GM12878 (cell line): ENCODE data around the gene MXD1. TPM values are rescaled to one million over a fixed set of nuclear protein-coding genes. Genes with fewer than 3 reads are reported as not detected.

ENCODE experiments used
- ATAC-seq: fragments of 200-7000 bp; cut with Tn5 transposase; 3 replicates; pipeline ENCODE4 v1.9.1; 2020; ENCODE audit warnings: mild to moderate bottlenecking, moderate library complexity
- BruUV-seq: library from RNA; stranded (reverse); fragments of 400-500 nt; replicated peaks from 2 replicates; lab custom pipeline; 2021; lab: Mats Ljungman, UMichigan
- CTCF ChIA-PET: fragments of 300-600 bp; sonication (Branson Sonifier 250); formaldehyde crosslinking; extraction: SDS; loops from one replicate; lab custom pipeline; 2021; ENCODE audit warnings: inconsistent platforms; lab: Yijun Ruan, JAX
- POLR2A ChIA-PET: fragments of 350-600 bp; formaldehyde crosslinking; extraction: SDS; loops from one replicate; lab custom pipeline; 2021; ENCODE audit warnings: inconsistent platforms; lab: Charles Lee
- RAD21 ChIA-PET: fragments of 300-600 bp; sonication (Branson Sonifier 250); formaldehyde crosslinking; loops from one replicate; lab custom pipeline; 2023; ENCODE audit warnings: antibody characterized with exemption; ENCODE audit not compliant: unreplicated experiment; lab: Charles Lee
- SMC1A ChIA-PET: fragments of 300-600 bp; sonication (Branson Sonifier 250); formaldehyde crosslinking; loops from one replicate; lab custom pipeline; 2023; ENCODE audit not compliant: unreplicated experiment, uncharacterized antibody; lab: Charles Lee
- DNase-seq: peaks from one replicate; pipeline ENCODE4 v3.0.0-alpha.2; 2011; ENCODE audit warnings: low read depth, low spot score
- FAIRE-seq: peaks from 3 replicates; lab custom pipeline; 2011; peaks lifted over from hg19 to GRCh38; lab: Jason Lieb, UNC
- H2AFZ ChIP-seq: 2 replicates; pipeline ENCODE4 v1.6.0; 2011; ENCODE audit warnings: low read depth, low read length, control low read depth; ENCODE audit not compliant: control insufficient read depth
- H3K27ac ChIP-seq: 2 replicates; pipeline ENCODE4 v1.5.1; 2011; ENCODE audit warnings: control low read depth; ENCODE audit not compliant: control insufficient read depth, insufficient read depth
- H3K27me3 ChIP-seq, 2 experiments: replicated peaks in 1 of 2; 2 replicates each; pipeline versions ENCODE4 v1.6.0 to v1.6.1; 2011; ENCODE audit warnings: low read length in 1 of 2; ENCODE audit not compliant: control insufficient read depth in 2 of 2, insufficient read depth in 2 of 2
- H3K36me3 ChIP-seq, 2 experiments: 2 replicates each; pipeline ENCODE4 v1.5.1; 2011; ENCODE audit warnings: low read length in 1 of 2; ENCODE audit not compliant: control insufficient read depth in 2 of 2, insufficient read depth in 2 of 2
- H3K4me1 ChIP-seq: 2 replicates; pipeline ENCODE4 v1.6.1; 2011; ENCODE audit warnings: mild to moderate bottlenecking, low read length, moderate library complexity, mixed read lengths; ENCODE audit not compliant: control insufficient read depth, insufficient read depth
- H3K4me2 ChIP-seq: 2 replicates; pipeline ENCODE4 v1.6.0; 2011; ENCODE audit warnings: control low read depth; ENCODE audit not compliant: control insufficient read depth, insufficient read depth
- H3K4me3 ChIP-seq: fragments of 200-600 bp; sonication (generic); 2 replicates; pipeline ENCODE4 v1.5.1; 2016
- H3K79me2 ChIP-seq: 2 replicates; pipeline ENCODE4 v1.6.0; 2011; ENCODE audit warnings: low read length; ENCODE audit not compliant: control insufficient read depth, insufficient read depth
- H3K9ac ChIP-seq: 2 replicates; pipeline ENCODE4 v1.8.0; 2011; ENCODE audit warnings: low read length, control low read depth, mixed read lengths; ENCODE audit not compliant: control insufficient read depth, insufficient read depth
- H3K9me3 ChIP-seq: replicated peaks from 3 replicates; pipeline ENCODE4 v1.5.1; 2011; ENCODE audit warnings: mild to moderate bottlenecking, low read length; ENCODE audit not compliant: control insufficient read depth, insufficient read depth
- H4K20me1 ChIP-seq: 2 replicates; pipeline ENCODE4 v1.6.0; 2011; ENCODE audit not compliant: control insufficient read depth, insufficient read depth
- ATF7 ChIP-seq: fragments of 450-650 bp; IDR thresholded peaks from 2 replicates; pipeline ENCODE4 v1.6.1; 2016; ENCODE audit warnings: low read depth, mild to moderate bottlenecking
- BCL3 ChIP-seq: IDR thresholded peaks from 2 replicates; pipeline ENCODE4 v1.6.1; 2011; ENCODE audit warnings: borderline replicate concordance, low read depth, mild to moderate bottlenecking, moderate library complexity, low read length; ENCODE audit not compliant: insufficient read depth, poor library complexity, severe bottlenecking
- DPF2 ChIP-seq: fragments of 450-650 bp; IDR thresholded peaks from 2 replicates; pipeline ENCODE4 v1.6.1; 2017; ENCODE audit warnings: mild to moderate bottlenecking
- GABPA ChIP-seq: IDR thresholded peaks from 2 replicates; pipeline ENCODE4 v1.6.1; 2014; ENCODE audit warnings: antibody characterized with exemption, low read depth, mild to moderate bottlenecking, inconsistent platforms
- HDAC2 ChIP-seq: fragments of 200-600 bp; sonication (generic); IDR thresholded peaks from 2 replicates; pipeline ENCODE4 v1.6.1; 2017
- IKZF1 ChIP-seq: fragments of 450-650 bp; conservative IDR thresholded peaks from 2 replicates; pipeline ENCODE4 v1.6.1; 2017; ENCODE audit warnings: antibody characterized with exemption, mild to moderate bottlenecking
- IKZF2 ChIP-seq, 2 experiments: fragments of 450-650 bp; IDR thresholded peaks; 2 replicates each; pipeline ENCODE4 v1.6.1; 2017; ENCODE audit warnings: mild to moderate bottlenecking in 2 of 2, moderate library complexity in 2 of 2
- JUNB ChIP-seq: IDR thresholded peaks from 2 replicates; pipeline ENCODE4 v1.6.1; 2016; ENCODE audit warnings: antibody characterized with exemption, mild to moderate bottlenecking
- LARP7 ChIP-seq: fragments of 450-650 bp; IDR thresholded peaks from 2 replicates; pipeline ENCODE4 v1.6.1; 2017; ENCODE audit warnings: mild to moderate bottlenecking
- MLLT1 ChIP-seq: fragments of 450-650 bp; IDR thresholded peaks from 2 replicates; pipeline ENCODE4 v1.6.1; 2016; ENCODE audit warnings: mild to moderate bottlenecking
- NR2C1 ChIP-seq: fragments of 450-650 bp; IDR thresholded peaks from 2 replicates; pipeline ENCODE4 v1.6.1; 2017; ENCODE audit warnings: antibody characterized with exemption, mild to moderate bottlenecking, moderate library complexity
- PKNOX1 ChIP-seq: fragments of 450-650 bp; IDR thresholded peaks from 2 replicates; pipeline ENCODE4 v1.6.1; 2016; ENCODE audit warnings: mild to moderate bottlenecking
- RELB ChIP-seq: fragments of 450-650 bp; IDR thresholded peaks from 2 replicates; pipeline ENCODE4 v1.6.1; 2017; ENCODE audit warnings: low read depth, mild to moderate bottlenecking, moderate library complexity
- SPI1 ChIP-seq: IDR thresholded peaks from 2 replicates; pipeline ENCODE4 v1.6.1; 2011; ENCODE audit warnings: low read depth, mild to moderate bottlenecking, low read length, moderate library complexity, borderline replicate concordance; ENCODE audit not compliant: insufficient read depth
- ZNF274 ChIP-seq: IDR thresholded peaks from one replicate; pipeline ENCODE4 v1.8.0; 2011; ENCODE audit not compliant: insufficient read length, insufficient read depth
- WGBS: methylation state at CpG from one replicate; pipeline ENCODE4 v1.1.6; 2016; ENCODE audit warnings: low lambda C conversion rate; ENCODE audit not compliant: insufficient replicate concordance, insufficient coverage; ENCODE audit errors: missing lambda C conversion rate; 5-methylcytosine and 5-hydroxymethylcytosine counted together
- in situ Hi-C: fragments of 300-500 bp; cut with MboI; formaldehyde crosslinking; loops from 9 replicates; pipeline ENCODE4 v1.14.3; 2018; ENCODE audit warnings: mixed read lengths
- intact Hi-C: fragments of 100-400 bp; cut with micrococcal nuclease; formaldehyde crosslinking; loops from one replicate; pipeline ENCODE4 v1.14.2; 2022; ENCODE audit not compliant: unreplicated experiment
- polyA plus RNA-seq, 11 experiments: library from polyadenylated mRNA; depleted of rRNA in 4 of 11; unstranded in 6 of 11; stranded (reverse) in 5 of 11; fragments of >200 nt; fragmentation: Nextera tagmentation in 4 of 11; fragmentation: Illumina TruSeq in 1 of 11; extraction: Ambion mirVana in 4 of 11; extraction: Trizol in 1 of 11; gene quantifications; 1 replicate in 1 of 11; 2 replicates in 10 of 11; pipeline versions ENCODE4 v1.2.1 to v1.2.3, GENCODE V29; 2011 to 2016; ENCODE audit warnings: inconsistent platforms in 2 of 11, missing spikeins in 2 of 11, low read depth in 1 of 11
- total RNA-seq, 4 experiments: library from RNA; depleted of rRNA in 3 of 4; stranded (reverse); fragments of >200 nt in 3 of 4; fragmentation: Illumina TruSeq in 1 of 4; extraction: Trizol in 1 of 4; gene quantifications; 2 replicates each; pipeline versions ENCODE4 v1.2.1 to v1.2.3, GENCODE V29; 2013 to 2021

MXD1 gene
- total and polyA plus RNA-seq, 10 of the 15 experiments (the other 5 are each of a cell fraction or from before 2014, with no cell fraction given), result 2.2 to 10.2 (median 3.3) TPM

- WGBS, result 34% methylated on average over 13 of the region's 13 CpGs
- FAIRE-seq (peak; percentile 80), ATAC-seq (peak; percentile 95), DNase-seq (peak; percentile 30)
- Histone ChIP-seq H3K4me2 (peak overlapping the region; percentile 4; the same call in 1 of the 2 replicates), H4K20me1 (no peaks in the 10 kb centered on the region), H3K27me3 (no peaks in the 10 kb centered on the region), H2AFZ (peak overlapping the region; percentile 49), H3K79me2 (no peaks in the 10 kb centered on the region), H3K9me3 (no peaks in the 10 kb centered on the region), H3K36me3 (0 out of 4 replicates have a peak, but pooled peaks cover 0 to 4% of the 10 kb centered on the region in 2 experiments), H3K4me1 (peaks cover 13% of the 10 kb centered on the region), H3K9ac (no peak overlapping the region; the same call in 1 of the 2 replicates), H3K4me3 (no peak overlapping the region), H3K27ac (peak overlapping the region; percentile 9; the same call in 1 of the 2 replicates)
- ChIA-PET RAD21 (interaction anchor here (1.0 to 1.2 kb wide), 3 partner anchors 32 to 122 kb away, joined by 3 to 4 read pairs (median 4); no protein-coding TSS in a partner anchor), CTCF (interaction anchor here (0.8 kb wide), 1 partner anchor 91 kb away, joined by 3 read pairs; no protein-coding TSS in a partner anchor), SMC1A (interaction anchor here (0.9 to 1.7 kb wide), 4 partner anchors 8 to 125 kb away, joined by 3 to 8 read pairs (median 3); no protein-coding TSS in a partner anchor), POLR2A (interaction anchor here (1.3 kb wide), 1 partner anchor 13 kb away, joined by 3 read pairs; no protein-coding TSS in a partner anchor)
- in situ Hi-C loops (no loop called here), intact Hi-C loops (no loop called here)
- BruUV-seq, result no TSS peak
- peak; percentile 64; the same call in 1 of the 2 replicates for TF ChIP-seq SPI1
- 0 out of 2 replicates have a peak, but pooled peaks have one; percentile 22 for TF ChIP-seq JUNB
- 0 out of 2 replicates have a peak, but pooled peaks have one; percentile 22 for TF ChIP-seq RELB
- TF ChIP-seq MLLT1, result peak; percentile 48; the same call in 1 of the 2 replicates
- no peak for TF ChIP-seq HDAC2
- TF ChIP-seq GABPA, result 0 out of 2 replicates have a peak, but pooled peaks have one; percentile 21
- TF ChIP-seq IKZF1, result 0 out of 2 replicates have a peak, but pooled peaks have one; percentile 29
- peak; percentile 29; the same call in 1 of the 2 replicates for TF ChIP-seq ATF7
- TF ChIP-seq LARP7, result no peak
- TF ChIP-seq NR2C1, result no peak
- TF ChIP-seq BCL3, result no peak
- TF ChIP-seq IKZF2 (IDR thresholded peaks at IDR 0.05), result peak; percentile 50 to 51
- TF ChIP-seq PKNOX1, result peak; percentile 25; the same call in 1 of the 2 replicates
- 0 out of 2 replicates have a peak, but pooled peaks have one; percentile 35 for TF ChIP-seq DPF2
- TF ChIP-seq ZNF274, result no peak
Observed at GRCh38 chr2:69946351-69947324, 31.7 kb downstream of the MXD1 start.
